NT2/D1 (cell line): Measurements from ENCODE around the gene HORMAD2.

Experiments
- DNase-seq: peaks from one replicate; pipeline ENCODE4 v3.0.0-alpha.2; 2011; ENCODE audit warnings: low read depth, low spot score
- H3K27me3 ChIP-seq: 2 replicates; pipeline ENCODE4 v1.6.0; 2011; ENCODE audit warnings: mild to moderate bottlenecking; ENCODE audit not compliant: insufficient read length, insufficient read depth
- H3K36me3 ChIP-seq: 2 replicates; pipeline ENCODE4 v1.6.1; 2011; ENCODE audit warnings: mild to moderate bottlenecking, low read length, mixed read lengths; ENCODE audit not compliant: insufficient read depth, insufficient read length
- H3K4me1 ChIP-seq: 2 replicates; pipeline ENCODE4 v1.5.1; 2011; ENCODE audit not compliant: insufficient read depth, insufficient read length
- H3K4me3 ChIP-seq: 2 replicates; pipeline ENCODE4 v1.5.1; 2011; ENCODE audit warnings: low read depth; ENCODE audit not compliant: insufficient read length
- H3K9ac ChIP-seq: 2 replicates; pipeline ENCODE4 v1.6.0; 2011; ENCODE audit warnings: low read depth; ENCODE audit not compliant: insufficient read length
- H3K9me3 ChIP-seq: 2 replicates; pipeline ENCODE4 v1.5.1; 2011; ENCODE audit warnings: mild to moderate bottlenecking, low read length; ENCODE audit not compliant: insufficient read depth
- SUZ12 ChIP-seq: IDR thresholded peaks from 2 replicates; pipeline ENCODE4 v1.6.1; 2011; ENCODE audit not compliant: insufficient read length, insufficient read depth; ENCODE audit errors: extremely low read depth
- YY1 ChIP-seq: IDR thresholded peaks from 2 replicates; pipeline ENCODE4 v1.6.1; 2011; ENCODE audit not compliant: insufficient read length, insufficient read depth
- ZNF274 ChIP-seq: IDR thresholded peaks from 2 replicates; pipeline ENCODE4 v1.6.1; 2011; ENCODE audit warnings: mild to moderate bottlenecking, low read depth, low read length

Gene HORMAD2, protein sequence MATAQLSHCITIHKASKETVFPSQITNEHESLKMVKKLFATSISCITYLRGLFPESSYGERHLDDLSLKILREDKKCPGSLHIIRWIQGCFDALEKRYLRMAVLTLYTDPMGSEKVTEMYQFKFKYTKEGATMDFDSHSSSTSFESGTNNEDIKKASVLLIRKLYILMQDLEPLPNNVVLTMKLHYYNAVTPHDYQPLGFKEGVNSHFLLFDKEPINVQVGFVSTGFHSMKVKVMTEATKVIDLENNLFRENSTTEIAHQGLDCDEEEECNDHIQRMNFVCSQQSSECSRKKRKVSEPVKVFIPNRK

DNA sequence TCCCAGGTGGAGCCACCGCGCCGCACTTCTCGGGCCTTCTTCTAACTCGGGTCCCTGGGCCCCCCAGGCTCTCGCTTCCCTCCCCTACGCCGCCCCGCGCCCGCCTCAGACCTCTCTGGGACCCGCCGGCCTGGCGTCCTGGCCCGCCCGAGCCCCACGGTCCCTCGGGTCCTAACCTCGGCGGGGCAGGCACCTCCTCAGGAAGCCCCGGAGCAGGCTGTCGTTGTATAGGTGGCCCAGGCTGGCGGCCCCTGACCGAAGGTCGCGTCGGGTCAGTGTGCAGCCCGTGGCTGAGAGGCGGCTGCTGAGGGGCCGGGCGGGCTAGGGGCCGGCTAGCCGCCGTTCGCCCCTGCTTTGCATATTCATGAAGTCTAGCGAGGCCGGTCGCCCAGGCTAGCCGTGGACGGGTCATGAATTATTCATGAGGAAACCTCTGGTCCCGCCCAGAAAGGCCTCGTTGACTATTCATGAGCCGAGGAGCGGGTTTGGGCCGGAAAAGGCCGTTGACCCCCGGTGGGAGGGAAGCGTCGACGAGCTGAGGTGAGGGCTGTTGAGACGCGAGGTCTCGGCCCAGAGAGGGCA is at the start of gene HORMAD2:
TSS of gene HORMAD2 (plus strand) at position 513 of the 582 bp plus-strand sequence. CDS start 13,489 bp downstream, outside the sequence.
- DNase-seq: peak; percentile 87
- TF ChIP-seq ZNF274: no peak
- no peak for TF ChIP-seq SUZ12
- no peak for TF ChIP-seq YY1
- Histone ChIP-seq H3K4me3 (peak within 1 kb of the TSS; percentile 49), H3K9ac (peak within 1 kb of the TSS; percentile 64), H3K27me3 (peaks cover 7% of the 10 kb centered on the region), H3K4me1 (peaks cover 2% of the 10 kb centered on the region), H3K36me3 (no peaks in the 10 kb centered on the region), H3K9me3 (peaks cover 5% of the 10 kb centered on the region; the same call in 1 of the 2 replicates)

DNA sequence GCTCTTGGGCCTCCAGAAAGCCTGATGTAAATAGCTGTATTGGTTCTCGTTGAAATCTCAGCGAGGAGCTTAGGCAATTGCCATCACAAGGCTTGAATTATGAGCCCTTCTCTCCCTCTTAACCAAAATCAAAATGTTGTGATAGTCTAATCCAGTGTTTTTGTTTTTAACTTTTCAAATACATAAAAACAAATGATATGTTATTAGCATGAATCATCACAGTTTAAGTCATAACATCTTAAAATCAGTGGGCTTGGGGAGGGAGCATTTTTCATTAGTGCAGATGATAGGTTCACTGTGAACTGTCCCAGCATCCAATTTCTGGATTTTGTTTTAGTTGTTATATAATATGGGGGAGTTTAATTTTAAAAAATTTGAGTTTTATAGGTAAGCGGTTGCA is 48.9 kb upstream of the HORMAD2 start:
- H3K4me3 ChIP-seq: no peak overlapping the region
- H3K9me3 ChIP-seq: no peaks in the 10 kb centered on the region; the same call in 1 of the 2 replicates
- no peaks in the 10 kb centered on the region for H3K27me3 ChIP-seq
- peaks cover 3% of the 10 kb centered on the region for H3K4me1 ChIP-seq
- peaks cover 22% of the 10 kb centered on the region for H3K36me3 ChIP-seq
- H3K9ac ChIP-seq: no peak overlapping the region
- TF ChIP-seq SUZ12: no peak
- DNase-seq: no peak

GRCh38 chr22:30031764-30032455 is 48.4 kb upstream of the HORMAD2 start:
- Histone ChIP-seq H3K27me3 (no peaks in the 10 kb centered on the region), H3K9ac (no peak overlapping the region), H3K36me3 (peaks cover 17% of the 10 kb centered on the region), H3K4me3 (no peak overlapping the region), H3K9me3 (no peaks in the 10 kb centered on the region; the same call in 1 of the 2 replicates), H3K4me1 (peaks cover 3% of the 10 kb centered on the region)
- TF ChIP-seq YY1 (no peak), SUZ12 (no peak)
- DNase-seq: no peak

DNA sequence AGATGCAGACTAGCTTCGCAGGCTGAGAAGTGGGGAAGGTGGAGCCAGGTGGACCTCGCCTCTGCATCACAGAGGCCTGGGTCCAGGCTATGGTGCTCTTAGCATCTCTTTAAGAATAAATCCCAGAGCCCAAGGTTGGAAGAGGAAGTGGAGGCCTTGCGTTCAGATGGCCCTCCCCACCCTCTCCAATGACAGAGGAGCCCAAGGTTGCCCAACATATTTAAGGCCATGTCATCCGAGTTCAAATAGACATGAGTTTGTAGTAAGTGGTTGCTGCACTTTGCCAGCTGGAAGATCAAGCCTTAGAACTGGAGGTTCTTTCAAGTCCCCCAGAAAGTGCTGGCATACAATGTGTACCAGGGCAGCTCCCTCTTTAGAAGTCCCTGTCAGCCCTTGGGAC is 47.1 kb upstream of the HORMAD2 start:
- Histone ChIP-seq H3K36me3 (peaks cover 7% of the 10 kb centered on the region), H3K4me1 (peaks cover 3% of the 10 kb centered on the region), H3K9ac (no peak overlapping the region), H3K27me3 (no peaks in the 10 kb centered on the region), H3K4me3 (no peak overlapping the region), H3K9me3 (no peaks in the 10 kb centered on the region; the same call in 1 of the 2 replicates)
- DNase-seq: no peak
- TF ChIP-seq ZNF274: no peak
- no peak for TF ChIP-seq YY1
- TF ChIP-seq SUZ12: no peak

- no peaks in the 10 kb centered on the region for H3K27me3 ChIP-seq
- no peak overlapping the region for H3K4me3 ChIP-seq
- H3K36me3 ChIP-seq: peaks cover 1% of the 10 kb centered on the region
- TF ChIP-seq SUZ12 (no peak), ZNF274 (no peak), YY1 (no peak)
- no peak for DNase-seq
- no peaks in the 10 kb centered on the region; the same call in 1 of the 2 replicates for H3K9me3 ChIP-seq
- no peak overlapping the region for H3K9ac ChIP-seq
- peaks cover 3% of the 10 kb centered on the region for H3K4me1 ChIP-seq
Measured at GRCh38 chr22:30033901-30034300, 46.4 kb upstream of the HORMAD2 start.

DNA sequence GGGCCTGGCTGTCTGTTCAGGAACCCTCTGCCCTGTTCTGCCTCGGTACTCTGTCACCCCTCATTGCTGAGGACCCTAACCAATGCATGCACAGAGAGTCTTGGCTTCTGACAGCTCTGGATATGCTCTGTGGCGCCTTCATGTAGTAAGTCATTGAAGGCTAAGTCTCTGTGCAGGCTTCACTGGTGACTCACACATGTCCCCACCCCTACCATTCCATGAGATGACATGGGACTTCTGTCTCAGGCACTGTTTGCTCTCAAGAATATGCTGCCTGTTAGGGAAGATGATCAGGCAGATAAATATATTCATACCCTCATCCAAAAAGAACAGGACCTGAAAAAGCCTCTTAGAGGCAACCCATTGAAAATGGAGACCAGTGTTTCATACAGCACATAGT is 43.6 kb upstream of the HORMAD2 start:
- no peak for DNase-seq
- no peak overlapping the region for H3K9ac ChIP-seq
- no peaks in the 10 kb centered on the region for H3K27me3 ChIP-seq
- no peaks in the 10 kb centered on the region; the same call in 1 of the 2 replicates for H3K9me3 ChIP-seq
- TF ChIP-seq SUZ12 (no peak), ZNF274 (no peak), YY1 (no peak)
- no peaks in the 10 kb centered on the region for H3K36me3 ChIP-seq
- H3K4me3 ChIP-seq: no peak overlapping the region
- H3K4me1 ChIP-seq: peaks cover 3% of the 10 kb centered on the region

- no peak for TF ChIP-seq SUZ12
- TF ChIP-seq ZNF274: no peak
- TF ChIP-seq YY1: no peak
- DNase-seq: no peak
- Histone ChIP-seq H3K4me1 (peaks cover 3% of the 10 kb centered on the region), H3K9ac (no peak overlapping the region), H3K36me3 (no peaks in the 10 kb centered on the region), H3K27me3 (no peaks in the 10 kb centered on the region), H3K4me3 (no peak overlapping the region), H3K9me3 (no peaks in the 10 kb centered on the region; the same call in 1 of the 2 replicates)
Measured at GRCh38 chr22:30038219-30038618, 42.0 kb upstream of the HORMAD2 start.
